CD4-positive, alpha-beta memory T cell (primary cell): ENCODE data around the gene AKT1. TPM values are rescaled to one million over a fixed set of nuclear protein-coding genes. Genes with fewer than 3 reads are reported as not detected.

Experiments used
- CTCF ChIA-PET: fragments of 350-600 bp; sonication (Branson Sonifier 250); formaldehyde crosslinking; loops from one replicate; lab custom pipeline; 2021; ENCODE audit warnings: inconsistent platforms; ENCODE audit not compliant: partially characterized antibody; lab: Charles Lee
- POLR2A ChIA-PET: fragments of 350-600 bp; sonication (Branson Sonifier 250); formaldehyde crosslinking; loops from one replicate; lab custom pipeline; 2021; ENCODE audit not compliant: partially characterized antibody; lab: Charles Lee
- DNase-seq, 5 donors: peaks; one replicate each; pipeline versions ENCODE4 v3.0.0 to v3.0.0-alpha.2; 2020 to 2022; ENCODE audit warnings: mixed read lengths in 1 of 5
- H3K27ac ChIP-seq: one replicate; pipeline ENCODE4 v1.7.0; 2013; ENCODE audit warnings: low read depth, low read length
- H3K27me3 ChIP-seq: 2 replicates; pipeline ENCODE4 v1.7.0; 2013; ENCODE audit warnings: mild to moderate bottlenecking, low read length, moderate library complexity; ENCODE audit not compliant: insufficient read depth
- H3K36me3 ChIP-seq: 2 replicates; pipeline ENCODE4 v1.7.0; 2013; ENCODE audit warnings: mild to moderate bottlenecking, low read length, moderate library complexity; ENCODE audit not compliant: insufficient read depth
- H3K4me1 ChIP-seq: 2 replicates; pipeline ENCODE4 v1.7.0; 2013; ENCODE audit warnings: mild to moderate bottlenecking, low read length, moderate library complexity; ENCODE audit not compliant: insufficient read depth
- H3K4me3 ChIP-seq, 2 donors: one replicate each; pipeline ENCODE4 v1.7.0; 2013; ENCODE audit warnings: low read length in 2 of 2, mild to moderate bottlenecking in 1 of 2
- H3K9me3 ChIP-seq, 2 donors: one replicate each; pipeline ENCODE4 v1.7.0; 2013; ENCODE audit warnings: low read length in 2 of 2, control low read depth in 1 of 2; ENCODE audit not compliant: control insufficient read depth in 1 of 2
- H3K27ac Mint-ChIP-seq, 7 donors: one replicate each; pipeline ENCODE4 v1.8.0; 2020 to 2021; ENCODE audit warnings: mixed read lengths in 7 of 7, mild to moderate bottlenecking in 6 of 7, inconsistent platforms in 3 of 7, moderate library complexity in 3 of 7
- H3K27me3 Mint-ChIP-seq, 2 donors: one replicate each; pipeline ENCODE4 v1.8.0; 2020 to 2021; ENCODE audit warnings: mixed read lengths in 2 of 2
- H3K36me3 Mint-ChIP-seq, 2 donors: one replicate each; pipeline ENCODE4 v1.8.0; 2020 to 2021; ENCODE audit warnings: mixed read lengths in 2 of 2, inconsistent platforms in 1 of 2, mild to moderate bottlenecking in 1 of 2
- H3K4me1 Mint-ChIP-seq, 4 donors: one replicate each; pipeline ENCODE4 v1.8.0; 2020 to 2021; ENCODE audit warnings: mixed read lengths in 4 of 4, mild to moderate bottlenecking in 1 of 4
- H3K4me3 Mint-ChIP-seq, 8 donors: one replicate each; pipeline ENCODE4 v1.8.0; 2020 to 2021; ENCODE audit warnings: mixed read lengths in 8 of 8, mild to moderate bottlenecking in 7 of 8, moderate library complexity in 6 of 8, inconsistent platforms in 3 of 8
- H3K9me3 Mint-ChIP-seq, 8 donors: one replicate each; pipeline ENCODE4 v1.8.0; 2020 to 2021; ENCODE audit warnings: mixed read lengths in 8 of 8, mild to moderate bottlenecking in 5 of 8, inconsistent platforms in 3 of 8, moderate library complexity in 1 of 8
- intact Hi-C: fragments of 100-400 bp; cut with micrococcal nuclease; formaldehyde crosslinking; loops from one replicate; pipeline ENCODE4 v1.15.1; 2023
- polyA plus RNA-seq, 2 donors: library from polyadenylated mRNA; unstranded; fragments of 300-500 nt; fragmentation: Illumina TruSeq; gene quantifications; one replicate each; pipeline ENCODE4 v1.2.3, GENCODE V29; 2021
- total RNA-seq, 2 experiments: library from RNA; stranded (reverse); gene quantifications; one replicate each; pipeline ENCODE4 v1.2.3, GENCODE V29; 2021

The AKT1 gene
- total and polyA plus RNA-seq, 4 experiments from 2014 or later = 5.3 to 90.5 (median 56.1) TPM

DNA sequence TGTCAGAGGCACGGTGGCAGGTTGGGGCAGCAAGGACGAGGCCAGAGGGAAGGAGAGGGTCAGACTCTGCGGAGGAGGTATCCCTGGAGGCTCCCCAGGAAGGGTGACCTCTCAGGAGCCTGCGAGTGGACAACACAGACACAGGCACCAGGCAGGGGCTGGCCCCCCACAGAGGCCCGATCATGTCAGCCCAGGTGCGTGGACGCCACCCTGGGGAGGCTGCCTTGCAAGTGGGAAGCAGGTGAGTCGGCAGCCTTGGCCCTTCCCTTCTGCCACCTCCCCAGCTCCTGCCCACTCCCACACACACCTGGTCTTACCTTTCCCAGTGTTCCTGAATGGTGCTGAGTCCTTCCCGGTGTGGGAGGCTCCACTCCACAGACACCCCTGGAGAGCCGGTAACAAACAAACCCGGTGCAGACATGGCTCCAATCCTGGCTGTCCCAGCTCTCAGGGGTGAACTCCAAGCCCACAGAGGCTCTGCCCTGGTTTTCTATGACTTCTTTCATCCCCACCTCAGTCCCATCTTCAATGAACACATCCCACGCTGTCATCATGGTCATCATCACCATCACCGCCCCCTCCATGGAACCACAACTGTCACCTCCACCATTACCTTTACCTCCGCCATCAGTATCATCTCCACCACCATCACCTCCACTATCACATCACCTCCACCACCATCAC is 10.5 kb upstream of the AKT1 start:
- Histone ChIP-seq H3K36me3 (no peaks in the 10 kb centered on the region), H3K27me3 (no peaks in the 10 kb centered on the region), H3K4me3 (no peak overlapping the region), H3K27ac (no peak overlapping the region), H3K9me3 (no peaks in the 10 kb centered on the region), H3K4me1 (peaks cover 26% of the 10 kb centered on the region)
- DNase-seq = peak in 1 of 5 donors; percentile 14
- H3K4me3 Mint-ChIP-seq = no peak overlapping the region
- no peaks in the 10 kb centered on the region for H3K27me3 Mint-ChIP-seq
- intact Hi-C loops = no loop called here
- H3K36me3 Mint-ChIP-seq = peaks cover 0 to 2% of the 10 kb centered on the region in 2 donors
- H3K4me1 Mint-ChIP-seq = peaks cover 4 to 32% (median 15%) of the 10 kb centered on the region in 4 donors
- ChIA-PET CTCF (interaction anchor here (1.7 kb wide), 1 partner anchor 20 kb away, joined by 5 read pairs; no protein-coding TSS in a partner anchor), POLR2A (no interaction called here)
- H3K9me3 Mint-ChIP-seq = no peaks in the 10 kb centered on the region
- peak overlapping the region in 2 of 7 donors; percentile 19 to 30 for H3K27ac Mint-ChIP-seq

- H3K27ac Mint-ChIP-seq = no peak overlapping the region
- Histone ChIP-seq H3K4me3 (no peak overlapping the region), H3K27ac (no peak overlapping the region), H3K9me3 (no peaks in the 10 kb centered on the region), H3K36me3 (no peaks in the 10 kb centered on the region), H3K4me1 (peaks cover 26% of the 10 kb centered on the region), H3K27me3 (no peaks in the 10 kb centered on the region)
- H3K27me3 Mint-ChIP-seq = no peaks in the 10 kb centered on the region
- CTCF ChIA-PET = no interaction called here
- H3K4me1 Mint-ChIP-seq = peaks cover 4 to 32% (median 15%) of the 10 kb centered on the region in 4 donors
- intact Hi-C loops = no loop called here
- POLR2A ChIA-PET = no interaction called here
- peak in 1 of 5 donors; percentile 16 for DNase-seq
- peaks cover 0 to 2% of the 10 kb centered on the region in 2 donors for H3K36me3 Mint-ChIP-seq
- H3K4me3 Mint-ChIP-seq = no peak overlapping the region
- H3K9me3 Mint-ChIP-seq = no peaks in the 10 kb centered on the region
Measured at GRCh38 chr14:104805326-104805678, 9.8 kb upstream of the AKT1 start.

GRCh38 chr14:104804481-104805325 is 9.2 kb upstream of the AKT1 start:
- no peaks in the 10 kb centered on the region for H3K36me3 ChIP-seq
- peaks cover 26% of the 10 kb centered on the region for H3K4me1 ChIP-seq
- ChIA-PET CTCF (no interaction called here), POLR2A (interaction anchor here (0.9 kb wide), 1 partner anchor 10 kb away, joined by 3 read pairs; no protein-coding TSS in a partner anchor)
- no peak overlapping the region for H3K27ac ChIP-seq
- Mint-ChIP-seq H3K27ac (no peak overlapping the region), H3K4me1 (peaks cover 4 to 35% (median 17%) of the 10 kb centered on the region in 4 donors), H3K27me3 (no peaks in the 10 kb centered on the region), H3K4me3 (peak overlapping the region in 1 of 8 donors; percentile 46), H3K36me3 (peaks cover 0 to 2% of the 10 kb centered on the region in 2 donors), H3K9me3 (no peaks in the 10 kb centered on the region)
- peak in 1 of 5 donors; percentile 34 for DNase-seq
- H3K4me3 ChIP-seq = no peak overlapping the region
- no peaks in the 10 kb centered on the region for H3K27me3 ChIP-seq
- H3K9me3 ChIP-seq = no peaks in the 10 kb centered on the region
- intact Hi-C loops = no loop called here

DNA sequence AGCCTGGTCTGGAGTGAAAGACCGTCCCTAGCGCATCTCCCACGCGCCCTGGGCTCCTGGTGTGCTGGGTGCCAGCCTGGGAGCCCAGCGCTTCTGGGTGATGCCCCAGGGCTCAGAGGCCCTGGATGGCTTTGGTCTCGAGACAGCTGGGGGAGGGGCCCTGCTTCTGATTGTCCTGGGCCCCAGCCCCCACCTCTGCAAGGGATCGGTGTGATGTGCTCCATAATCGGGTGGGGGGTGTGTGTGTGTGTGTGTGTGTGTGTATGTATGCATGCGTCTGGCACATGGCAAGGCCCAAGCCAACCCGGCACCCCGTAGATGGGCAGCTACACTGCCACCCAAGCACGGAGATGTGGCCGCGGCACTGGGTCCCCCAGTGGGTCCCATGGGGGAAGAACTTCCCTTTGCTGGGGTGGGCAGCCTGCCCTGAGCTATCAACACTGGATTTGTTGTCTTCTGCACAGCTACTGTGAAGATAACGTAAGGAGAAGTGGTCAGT is 8.4 kb upstream of the AKT1 start:
- H3K4me1 ChIP-seq = peaks cover 26% of the 10 kb centered on the region
- no peak overlapping the region for H3K4me3 ChIP-seq
- peaks cover 9 to 42% (median 24%) of the 10 kb centered on the region in 4 donors for H3K4me1 Mint-ChIP-seq
- no peaks in the 10 kb centered on the region for H3K36me3 ChIP-seq
- no peaks in the 10 kb centered on the region for H3K27me3 ChIP-seq
- H3K27me3 Mint-ChIP-seq = no peaks in the 10 kb centered on the region
- no peaks in the 10 kb centered on the region for H3K9me3 Mint-ChIP-seq
- ChIA-PET CTCF (no interaction called here), POLR2A (interaction anchor here (0.9 kb wide), 1 partner anchor 9 kb away, joined by 3 read pairs; no protein-coding TSS in a partner anchor)
- peaks cover 0 to 2% of the 10 kb centered on the region in 2 donors for H3K36me3 Mint-ChIP-seq
- no peak overlapping the region for H3K27ac Mint-ChIP-seq
- DNase-seq = peak in 1 of 5 donors; percentile 31
- no peaks in the 10 kb centered on the region for H3K9me3 ChIP-seq
- H3K27ac ChIP-seq = no peak overlapping the region
- H3K4me3 Mint-ChIP-seq = peak overlapping the region in 1 of 8 donors; percentile 46
- intact Hi-C loops = no loop called here

GRCh38 chr14:104803280-104803911 is 7.8 kb upstream of the AKT1 start:
- no peaks in the 10 kb centered on the region for H3K36me3 ChIP-seq
- DNase-seq = peak in 1 of 5 donors; percentile 35
- H3K27me3 ChIP-seq = no peaks in the 10 kb centered on the region
- Mint-ChIP-seq H3K9me3 (no peaks in the 10 kb centered on the region), H3K36me3 (peaks cover 0 to 2% of the 10 kb centered on the region in 2 donors), H3K4me3 (peak overlapping the region in 2 of 8 donors; percentile 4 to 46), H3K27me3 (no peaks in the 10 kb centered on the region), H3K27ac (no peak overlapping the region), H3K4me1 (peaks cover 9 to 44% (median 27%) of the 10 kb centered on the region in 4 donors)
- H3K4me1 ChIP-seq = peaks cover 26% of the 10 kb centered on the region
- ChIA-PET POLR2A (interaction anchor here (0.9 kb wide), 1 partner anchor 9 kb away, joined by 3 read pairs; no protein-coding TSS in a partner anchor), CTCF (no interaction called here)
- H3K9me3 ChIP-seq = no peaks in the 10 kb centered on the region
- H3K27ac ChIP-seq = no peak overlapping the region
- no peak overlapping the region for H3K4me3 ChIP-seq
- intact Hi-C loops = no loop called here

GRCh38 chr14:104802394-104803184 is 7.0 kb upstream of the AKT1 start:
- no peaks in the 10 kb centered on the region for H3K27me3 Mint-ChIP-seq
- Histone ChIP-seq H3K4me1 (peaks cover 26% of the 10 kb centered on the region), H3K9me3 (no peaks in the 10 kb centered on the region), H3K27ac (no peak overlapping the region), H3K4me3 (no peak overlapping the region), H3K27me3 (no peaks in the 10 kb centered on the region), H3K36me3 (no peaks in the 10 kb centered on the region)
- peaks cover 9 to 49% (median 31%) of the 10 kb centered on the region in 4 donors for H3K4me1 Mint-ChIP-seq
- ChIA-PET CTCF (interaction anchor here (0.6 kb wide), 1 partner anchor 9 kb away, joined by 3 read pairs; no protein-coding TSS in a partner anchor), POLR2A (interaction anchor here (2.3 to 3.0 kb wide), 3 partner anchors 9 to 50 kb away, joined by 16 to 27 read pairs (median 25); partner anchors contain the start of gene SIVA1)
- H3K27ac Mint-ChIP-seq = peak overlapping the region in 1 of 7 donors; percentile 64
- H3K4me3 Mint-ChIP-seq = peak overlapping the region; percentile 31 to 81 (median 56)
- H3K9me3 Mint-ChIP-seq = no peaks in the 10 kb centered on the region
- intact Hi-C loops = no loop called here
- DNase-seq = peak in 1 of 5 donors; percentile 27
- peaks cover 0 to 2% of the 10 kb centered on the region in 2 donors for H3K36me3 Mint-ChIP-seq
